K562 (cell line): ENCODE measurements around the gene SLC26A6. TPM values are rescaled to one million over a fixed set of nuclear protein-coding genes. Genes with fewer than 3 reads are reported as not detected.

Source experiments
- CXXC5 ChIP-seq: fragments of 250-450 bp; sonication (Bioruptor Pico); IDR thresholded peaks from 2 replicates; pipeline ENCODE4 v1.8.0; 2022; ENCODE audit warnings: inconsistent platforms, mild to moderate bottlenecking, moderate library complexity
- EP400 ChIP-seq: fragments of 450-650 bp; IDR thresholded peaks from 2 replicates; pipeline ENCODE4 v1.6.1; 2017; ENCODE audit warnings: antibody characterized with exemption, mild to moderate bottlenecking, moderate library complexity
- HCFC1 ChIP-seq: IDR thresholded peaks from 2 replicates; pipeline ENCODE4 v1.6.1; 2012; ENCODE audit warnings: low read depth, low read length, improper control_type of control experiment
- SIN3A ChIP-seq, 2 experiments: fragments of 150-350 bp in 1 of 2; IDR thresholded peaks; 2 replicates each; pipeline ENCODE4 v1.6.1; 2011 to 2016; ENCODE audit warnings: borderline replicate concordance in 2 of 2, low read depth in 2 of 2, low read length in 2 of 2, mild to moderate bottlenecking in 2 of 2, moderate library complexity in 2 of 2; ENCODE audit not compliant: control insufficient read depth in 1 of 2
- SRSF1 ChIP-seq: fragments of 200-400 bp; formaldehyde crosslinking; IDR thresholded peaks from 2 replicates; pipeline ENCODE4 v1.6.1; 2017; ENCODE audit warnings: mild to moderate bottlenecking, low read depth, low read length, moderate library complexity
- TOE1 ChIP-seq, 2 experiments: fragments of 450-650 bp in 1 of 2; sonication (generic) in 1 of 2; formaldehyde crosslinking in 1 of 2; IDR thresholded peaks; 2 replicates each; pipeline versions ENCODE4 v1.7.1 to v1.8.0; 2016 to 2022; ENCODE audit warnings: borderline replicate concordance in 2 of 2, mild to moderate bottlenecking in 2 of 2, antibody characterized with exemption in 1 of 2, inconsistent platforms in 1 of 2, low read depth in 1 of 2, missing genetic modification reagents in 1 of 2, moderate library complexity in 1 of 2
- ZFX ChIP-seq: sonication (generic); formaldehyde crosslinking; IDR thresholded peaks from 2 replicates; pipeline ENCODE4 v1.8.0; 2022; ENCODE audit warnings: mild to moderate bottlenecking, missing genetic modification reagents, moderate library complexity
- ZNF354B ChIP-seq: fragments of 250-450 bp; sonication (Bioruptor Pico); IDR thresholded peaks from 2 replicates; pipeline ENCODE4 v1.4.0; 2020
- polyA plus RNA-seq, 8 experiments: library from polyadenylated mRNA; depleted of rRNA in 4 of 8; stranded (reverse) in 5 of 8; unstranded in 3 of 8; fragments of >200 nt; fragmentation: Nextera tagmentation in 2 of 8; fragmentation: Illumina TruSeq in 1 of 8; extraction: Ambion mirVana in 2 of 8; extraction: Trizol in 1 of 8; gene quantifications; 2 replicates each; pipeline versions ENCODE4 v1.2.1 to v1.2.3, GENCODE V29; 2011 to 2014; ENCODE audit warnings: inconsistent platforms in 1 of 8, missing spikeins in 1 of 8
- total RNA-seq, 7 experiments: library from RNA; depleted of rRNA in 6 of 7; stranded (reverse); fragments of >200 nt in 6 of 7; fragmentation: Illumina TruSeq in 2 of 7; extraction: Trizol in 2 of 7; gene quantifications; 2 replicates each; pipeline versions ENCODE4 v1.2.1 to v1.2.3, GENCODE V29; 2011 to 2021; ENCODE audit warnings: low replicate concordance in 1 of 7
- TF ChIP-seq, protein P1 (sequence below), 2 experiments: fragments of 450-650 bp in 1 of 2; sonication (generic) in 1 of 2; formaldehyde crosslinking in 1 of 2; IDR thresholded peaks in 1 of 2; conservative IDR thresholded peaks in 1 of 2; 2 replicates each; pipeline versions ENCODE4 v1.6.1 to v1.8.1; 2016 to 2023; ENCODE audit warnings: mild to moderate bottlenecking in 2 of 2, moderate library complexity in 2 of 2, inconsistent platforms in 1 of 2, missing genetic modification reagents in 1 of 2
- TF ChIP-seq, protein P2 (sequence below): sonication (generic); formaldehyde crosslinking; IDR thresholded peaks from 2 replicates; pipeline ENCODE4 v1.8.0; 2022; ENCODE audit warnings: mild to moderate bottlenecking, missing genetic modification reagents
- TF ChIP-seq, protein P3 (sequence below): fragments of 250-450 bp; sonication (Bioruptor Pico); IDR thresholded peaks from 2 replicates; pipeline ENCODE4 v1.6.1; 2021; ENCODE audit warnings: mild to moderate bottlenecking
- TF ChIP-seq, protein P4 (sequence below): fragments of 200-800 bp; sonication (Bioruptor generic); IDR thresholded peaks from 2 replicates; pipeline ENCODE4 v1.6.1; 2017; ENCODE audit warnings: missing genetic modification characterization, missing compliant biosample characterization
- TF ChIP-seq, protein P5 (sequence below): fragments of 200-800 bp; sonication (Bioruptor generic); IDR thresholded peaks from 2 replicates; pipeline ENCODE4 v1.6.1; 2017; ENCODE audit warnings: missing genetic modification characterization, missing compliant biosample characterization

Gene SLC26A6
- total and polyA plus RNA-seq, 9 of the 15 experiments (the other 6 are each of a cell fraction or from before 2014, with no cell fraction given): 2.1 to 27.2 (median 14.8) TPM

DNA sequence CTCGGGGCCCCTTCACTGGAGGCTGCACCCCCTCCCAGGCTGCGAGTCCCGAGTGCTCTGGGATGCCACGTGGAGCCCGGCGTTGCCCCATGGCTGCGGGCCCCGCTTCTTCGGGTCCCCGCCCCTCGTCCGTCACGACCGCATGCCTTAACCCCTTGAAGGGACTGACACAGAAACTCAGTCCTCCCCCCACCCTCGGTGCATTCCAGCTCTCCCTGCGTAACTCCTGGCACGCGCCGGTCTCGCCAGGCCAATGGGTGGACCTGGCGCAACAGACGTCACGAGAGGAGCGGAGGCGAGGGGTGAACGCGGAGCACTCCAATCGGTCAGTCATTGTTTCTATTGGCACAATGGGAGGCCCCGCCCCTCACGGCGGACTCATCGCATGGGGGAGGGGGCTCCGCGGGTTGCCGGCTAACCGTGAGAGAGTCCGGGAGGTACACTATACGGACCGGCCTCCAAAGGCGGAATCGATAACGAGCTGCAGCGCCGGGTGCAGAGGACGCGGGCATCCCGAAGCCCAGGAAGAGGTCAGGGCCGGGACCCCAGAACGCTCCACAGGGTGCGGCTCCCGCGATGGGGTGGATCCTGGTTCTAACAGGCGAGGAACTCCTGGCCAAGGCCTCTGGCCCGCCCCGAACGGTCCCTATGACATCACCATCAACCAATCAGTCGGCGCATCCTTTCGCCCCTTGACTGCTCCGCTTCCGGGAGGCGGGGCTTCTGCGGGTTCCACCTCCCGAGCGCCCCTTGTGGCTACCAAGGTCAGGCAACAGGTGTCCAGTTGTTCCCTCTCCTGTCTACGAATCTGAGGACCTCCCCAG lies 28.4 kb upstream of the SLC26A6 start (continued):
- TF ChIP-seq, protein P1, sequence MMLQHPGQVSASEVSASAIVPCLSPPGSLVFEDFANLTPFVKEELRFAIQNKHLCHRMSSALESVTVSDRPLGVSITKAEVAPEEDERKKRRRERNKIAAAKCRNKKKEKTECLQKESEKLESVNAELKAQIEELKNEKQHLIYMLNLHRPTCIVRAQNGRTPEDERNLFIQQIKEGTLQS (IDR thresholded peaks at IDR 0.05): peak; percentile 91
- TF ChIP-seq, protein P1 (CRISPR knock-in tag; conservative IDR thresholded peaks at IDR 0.05): no peak
- TF ChIP-seq HCFC1 (no peak; the same call in none of the 2 replicates), ZNF354B (CRISPR knock-in tag) (no peak), TOE1 (IDR thresholded peaks at IDR 0.05; ENCODE audit: borderline replicate concordance) (no peak; the same call in none of the 2 replicates), TOE1 (CRISPR knock-in tag; IDR thresholded peaks at IDR 0.05; ENCODE audit: borderline replicate concordance, low read depth) (no peak), ZFX (CRISPR knock-in tag) (peak; percentile 93), SIN3A (IDR thresholded peaks at IDR 0.05; ENCODE audit: borderline replicate concordance in 2 of 2, control insufficient read depth in 1 of 2, low read depth in 2 of 2, low read length in 2 of 2) (no peak), CXXC5 (CRISPR knock-in tag) (peak; percentile 78), SRSF1 (no peak), EP400 (peak; percentile 91)
- TF ChIP-seq, protein P2, sequence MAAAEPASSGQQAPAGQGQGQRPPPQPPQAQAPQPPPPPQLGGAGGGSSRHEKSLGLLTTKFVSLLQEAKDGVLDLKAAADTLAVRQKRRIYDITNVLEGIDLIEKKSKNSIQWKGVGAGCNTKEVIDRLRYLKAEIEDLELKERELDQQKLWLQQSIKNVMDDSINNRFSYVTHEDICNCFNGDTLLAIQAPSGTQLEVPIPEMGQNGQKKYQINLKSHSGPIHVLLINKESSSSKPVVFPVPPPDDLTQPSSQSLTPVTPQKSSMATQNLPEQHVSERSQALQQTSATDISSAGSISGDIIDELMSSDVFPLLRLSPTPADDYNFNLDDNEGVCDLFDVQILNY (CRISPR knock-in tag): no peak
- TF ChIP-seq, protein P3, sequence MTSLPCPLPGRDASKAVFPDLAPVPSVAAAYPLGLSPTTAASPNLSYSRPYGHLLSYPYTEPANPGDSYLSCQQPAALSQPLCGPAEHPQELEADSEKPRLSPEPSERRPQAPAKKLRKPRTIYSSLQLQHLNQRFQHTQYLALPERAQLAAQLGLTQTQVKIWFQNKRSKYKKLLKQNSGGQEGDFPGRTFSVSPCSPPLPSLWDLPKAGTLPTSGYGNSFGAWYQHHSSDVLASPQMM (CRISPR knock-in tag): no peak
- TF ChIP-seq, protein P4, sequence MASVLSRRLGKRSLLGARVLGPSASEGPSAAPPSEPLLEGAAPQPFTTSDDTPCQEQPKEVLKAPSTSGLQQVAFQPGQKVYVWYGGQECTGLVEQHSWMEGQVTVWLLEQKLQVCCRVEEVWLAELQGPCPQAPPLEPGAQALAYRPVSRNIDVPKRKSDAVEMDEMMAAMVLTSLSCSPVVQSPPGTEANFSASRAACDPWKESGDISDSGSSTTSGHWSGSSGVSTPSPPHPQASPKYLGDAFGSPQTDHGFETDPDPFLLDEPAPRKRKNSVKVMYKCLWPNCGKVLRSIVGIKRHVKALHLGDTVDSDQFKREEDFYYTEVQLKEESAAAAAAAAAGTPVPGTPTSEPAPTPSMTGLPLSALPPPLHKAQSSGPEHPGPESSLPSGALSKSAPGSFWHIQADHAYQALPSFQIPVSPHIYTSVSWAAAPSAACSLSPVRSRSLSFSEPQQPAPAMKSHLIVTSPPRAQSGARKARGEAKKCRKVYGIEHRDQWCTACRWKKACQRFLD: no peak
- TF ChIP-seq, protein P5, sequence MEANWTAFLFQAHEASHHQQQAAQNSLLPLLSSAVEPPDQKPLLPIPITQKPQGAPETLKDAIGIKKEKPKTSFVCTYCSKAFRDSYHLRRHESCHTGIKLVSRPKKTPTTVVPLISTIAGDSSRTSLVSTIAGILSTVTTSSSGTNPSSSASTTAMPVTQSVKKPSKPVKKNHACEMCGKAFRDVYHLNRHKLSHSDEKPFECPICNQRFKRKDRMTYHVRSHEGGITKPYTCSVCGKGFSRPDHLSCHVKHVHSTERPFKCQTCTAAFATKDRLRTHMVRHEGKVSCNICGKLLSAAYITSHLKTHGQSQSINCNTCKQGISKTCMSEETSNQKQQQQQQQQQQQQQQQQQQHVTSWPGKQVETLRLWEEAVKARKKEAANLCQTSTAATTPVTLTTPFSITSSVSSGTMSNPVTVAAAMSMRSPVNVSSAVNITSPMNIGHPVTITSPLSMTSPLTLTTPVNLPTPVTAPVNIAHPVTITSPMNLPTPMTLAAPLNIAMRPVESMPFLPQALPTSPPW (CRISPR knock-in tag): peak; percentile 78
